Neuronal stem cell (in vitro differentiated cells): ENCODE measurements around the gene CERS5.

Source experiments
- DNase-seq: peaks from one replicate; pipeline ENCODE4 v3.0.0-alpha.2; 2013; ENCODE audit warnings: low spot score
- H2AFZ ChIP-seq: one replicate; pipeline ENCODE4 v1.6.1; 2013; ENCODE audit warnings: mild to moderate bottlenecking, low read length, inconsistent platforms
- H2AK5ac ChIP-seq: 2 replicates; pipeline ENCODE4 v1.6.1; 2013; ENCODE audit warnings: low read depth, mild to moderate bottlenecking, inconsistent platforms, low read length, moderate library complexity, mixed read lengths
- H2BK120ac ChIP-seq: 2 replicates; pipeline ENCODE4 v1.6.1; 2013; ENCODE audit warnings: low read depth, mild to moderate bottlenecking, inconsistent platforms, low read length, moderate library complexity, mixed read lengths
- H2BK12ac ChIP-seq: one replicate; pipeline ENCODE4 v1.6.1; 2013; ENCODE audit warnings: low read length, inconsistent platforms
- H2BK15ac ChIP-seq: 2 replicates; pipeline ENCODE4 v1.6.1; 2013; ENCODE audit warnings: mild to moderate bottlenecking, low read length, inconsistent platforms, mixed read lengths
- H2BK5ac ChIP-seq: one replicate; pipeline ENCODE4 v1.6.1; 2013; ENCODE audit warnings: inconsistent platforms, mild to moderate bottlenecking, low read length, moderate library complexity
- H3K14ac ChIP-seq: one replicate; pipeline ENCODE4 v1.6.1; 2013; ENCODE audit warnings: low read length, inconsistent platforms
- H3K18ac ChIP-seq: 2 replicates; pipeline ENCODE4 v1.6.1; 2013; ENCODE audit warnings: low read length, inconsistent platforms
- H3K23ac ChIP-seq: 2 replicates; pipeline ENCODE4 v1.6.1; 2013; ENCODE audit warnings: low read depth, mild to moderate bottlenecking, mixed read lengths, low read length, inconsistent platforms; ENCODE audit not compliant: poor library complexity
- H3K27ac ChIP-seq: replicated peaks from 3 replicates; pipeline ENCODE4 v1.5.1; 2013; ENCODE audit warnings: low read length, inconsistent platforms
- H3K27me3 ChIP-seq, 3 experiments: 2 replicates each; pipeline ENCODE4 v1.6.1; 2013; ENCODE audit warnings: low read length in 3 of 3, mild to moderate bottlenecking in 2 of 3, inconsistent platforms in 1 of 3, low read depth in 1 of 3, mixed read lengths in 1 of 3, moderate library complexity in 1 of 3; ENCODE audit not compliant: control insufficient read depth in 3 of 3, insufficient read depth in 3 of 3
- H3K36me3 ChIP-seq, 2 donors: replicated peaks in 1 of 2; 2 replicates each; pipeline ENCODE4 v1.6.1; 2013; ENCODE audit warnings: low read length in 2 of 2; ENCODE audit not compliant: control insufficient read depth in 2 of 2, insufficient read depth in 2 of 2
- H3K4ac ChIP-seq: 2 replicates; pipeline ENCODE4 v1.6.1; 2013; ENCODE audit warnings: inconsistent platforms, mild to moderate bottlenecking, low read length, moderate library complexity
- H3K4me1 ChIP-seq, 2 donors: 1 replicate in 1 of 2; 2 replicates in 1 of 2; pipeline ENCODE4 v1.6.1; 2013; ENCODE audit warnings: low read length in 2 of 2, low read depth in 1 of 2; ENCODE audit not compliant: control insufficient read depth in 2 of 2, insufficient read depth in 1 of 2
- H3K4me2 ChIP-seq: one replicate; pipeline ENCODE4 v1.6.1; 2013; ENCODE audit warnings: mild to moderate bottlenecking, low read length, inconsistent platforms; ENCODE audit not compliant: insufficient read depth, poor library complexity, severe bottlenecking
- H3K4me3 ChIP-seq, 2 donors: 2 replicates each; pipeline ENCODE4 v1.5.1; 2013; ENCODE audit warnings: low read length in 2 of 2, mild to moderate bottlenecking in 2 of 2, inconsistent platforms in 1 of 2, moderate library complexity in 1 of 2
- H3K79me1 ChIP-seq: one replicate; pipeline ENCODE4 v1.6.1; 2013; ENCODE audit warnings: low read depth, mild to moderate bottlenecking, inconsistent platforms, low read length, moderate library complexity
- H3K9ac ChIP-seq: one replicate; pipeline ENCODE4 v1.6.1; 2013; ENCODE audit warnings: mild to moderate bottlenecking, low read depth, low read length, inconsistent platforms; ENCODE audit not compliant: poor library complexity
- H3K9me3 ChIP-seq, 2 donors: replicated peaks in 1 of 2; 2 replicates each; pipeline versions ENCODE3 to v1.6.1; 2013; ENCODE audit warnings: low read length in 2 of 2, mild to moderate bottlenecking in 2 of 2, inconsistent platforms in 1 of 2, low read depth in 1 of 2, mixed read lengths in 1 of 2, moderate library complexity in 1 of 2; ENCODE audit not compliant: control insufficient read depth in 2 of 2, insufficient read depth in 1 of 2
- H4K8ac ChIP-seq: one replicate; pipeline ENCODE4 v1.6.1; 2013; ENCODE audit warnings: low read depth, mild to moderate bottlenecking, inconsistent platforms, low read length, moderate library complexity
- H4K91ac ChIP-seq: one replicate; pipeline ENCODE4 v1.6.1; 2013; ENCODE audit warnings: low read length, low read depth, mild to moderate bottlenecking, inconsistent platforms; ENCODE audit not compliant: poor library complexity
- WGBS, 2 donors: extraction: QIAGEN DNeasy Blood & Tissue Kit; methylation state at CpG; one replicate each; pipeline ENCODE4 v1.1.7; 2013; ENCODE audit warnings: missing lambda C conversion rate in 2 of 2, mixed read lengths in 1 of 2; ENCODE audit not compliant: insufficient read length in 2 of 2, insufficient replicate concordance in 1 of 2; ENCODE audit errors: extremely low coverage in 2 of 2; 5-methylcytosine and 5-hydroxymethylcytosine counted together

The CERS5 gene

DNA sequence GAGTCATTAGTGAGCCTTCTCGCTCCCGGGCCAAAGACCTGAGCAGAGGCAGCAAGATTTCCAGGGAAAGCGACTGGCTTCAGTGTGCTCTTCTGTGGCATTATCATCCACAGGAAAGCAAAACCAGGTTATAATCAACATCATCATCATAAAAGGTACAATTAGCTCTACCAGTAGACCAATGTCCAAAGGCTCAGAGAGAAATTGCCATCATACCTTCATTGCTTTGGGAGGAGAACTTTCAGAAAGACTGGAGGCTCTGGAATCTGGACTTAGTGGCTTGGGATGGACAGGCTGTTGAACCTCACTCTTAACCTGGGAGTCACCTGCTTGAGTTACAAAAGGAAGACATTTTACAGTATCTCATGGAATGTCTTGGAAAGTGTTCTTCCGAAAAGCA, 25.1 kb upstream of the CERS5 start:
- no peak overlapping the region for H2BK12ac ChIP-seq
- H3K36me3 ChIP-seq, result peaks cover 2 to 62% of the 10 kb centered on the region in 2 donors
- no peaks in the 10 kb centered on the region for H3K79me1 ChIP-seq
- H2BK120ac ChIP-seq, result no peak overlapping the region
- no peak for DNase-seq
- H3K18ac ChIP-seq, result no peak overlapping the region
- no peak overlapping the region for H3K4me3 ChIP-seq
- no peak overlapping the region for H3K23ac ChIP-seq
- H2BK15ac ChIP-seq, result no peak overlapping the region
- no peaks in the 10 kb centered on the region for H3K27me3 ChIP-seq
- no peaks in the 10 kb centered on the region for H3K4me1 ChIP-seq
- no peak overlapping the region for H4K8ac ChIP-seq
- no peak overlapping the region for H3K14ac ChIP-seq
- H3K9me3 ChIP-seq, result no peaks in the 10 kb centered on the region
- H3K9ac ChIP-seq, result no peak overlapping the region
- no peak overlapping the region for H3K4ac ChIP-seq
- no CpG with 5 or more reads among the region's 4 CpGs for WGBS, 2 donors
- H3K4me2 ChIP-seq, result no peak overlapping the region
- no peak overlapping the region for H2AK5ac ChIP-seq
- H4K91ac ChIP-seq, result no peak overlapping the region
- no peak overlapping the region for H2AFZ ChIP-seq
- no peak overlapping the region for H3K27ac ChIP-seq
- no peak overlapping the region for H2BK5ac ChIP-seq

DNA sequence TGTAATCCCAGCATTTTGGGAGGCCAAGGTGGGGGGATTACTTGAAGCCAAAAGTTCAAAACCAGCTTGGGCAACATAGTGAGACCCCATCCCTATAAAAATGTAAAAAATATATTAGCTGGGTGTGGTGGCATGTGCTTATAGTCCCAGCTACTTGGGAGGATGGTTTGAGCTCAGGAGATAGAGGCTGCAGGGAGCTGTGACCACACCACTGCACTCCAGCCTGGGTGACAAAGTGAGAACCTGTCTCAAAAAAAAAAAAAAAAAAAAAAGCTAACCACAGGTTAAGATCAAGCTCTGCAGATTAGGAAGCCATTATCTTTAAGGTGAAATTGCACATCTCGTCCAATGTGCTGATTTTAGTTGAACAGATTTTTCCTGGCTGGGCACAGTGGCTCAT, 23.7 kb upstream of the CERS5 start:
- Histone ChIP-seq H3K27me3 (no peaks in the 10 kb centered on the region), H2BK12ac (no peak overlapping the region), H2BK5ac (no peak overlapping the region), H3K14ac (no peak overlapping the region), H3K36me3 (peaks cover 2 to 49% of the 10 kb centered on the region in 2 donors), H3K9ac (no peak overlapping the region), H2AK5ac (no peak overlapping the region), H3K4ac (no peak overlapping the region), H4K8ac (no peak overlapping the region), H4K91ac (no peak overlapping the region), H3K23ac (no peak overlapping the region), H3K79me1 (no peaks in the 10 kb centered on the region), H3K18ac (no peak overlapping the region), H3K27ac (no peak overlapping the region), H3K4me1 (no peaks in the 10 kb centered on the region), H3K9me3 (no peaks in the 10 kb centered on the region), H2AFZ (no peak overlapping the region), H3K4me3 (no peak overlapping the region), H2BK15ac (no peak overlapping the region), H3K4me2 (no peak overlapping the region), H2BK120ac (no peak overlapping the region)
- WGBS, 2 donors, result no CpG with 5 or more reads among the region's 1 CpG
- no peak for DNase-seq

DNA sequence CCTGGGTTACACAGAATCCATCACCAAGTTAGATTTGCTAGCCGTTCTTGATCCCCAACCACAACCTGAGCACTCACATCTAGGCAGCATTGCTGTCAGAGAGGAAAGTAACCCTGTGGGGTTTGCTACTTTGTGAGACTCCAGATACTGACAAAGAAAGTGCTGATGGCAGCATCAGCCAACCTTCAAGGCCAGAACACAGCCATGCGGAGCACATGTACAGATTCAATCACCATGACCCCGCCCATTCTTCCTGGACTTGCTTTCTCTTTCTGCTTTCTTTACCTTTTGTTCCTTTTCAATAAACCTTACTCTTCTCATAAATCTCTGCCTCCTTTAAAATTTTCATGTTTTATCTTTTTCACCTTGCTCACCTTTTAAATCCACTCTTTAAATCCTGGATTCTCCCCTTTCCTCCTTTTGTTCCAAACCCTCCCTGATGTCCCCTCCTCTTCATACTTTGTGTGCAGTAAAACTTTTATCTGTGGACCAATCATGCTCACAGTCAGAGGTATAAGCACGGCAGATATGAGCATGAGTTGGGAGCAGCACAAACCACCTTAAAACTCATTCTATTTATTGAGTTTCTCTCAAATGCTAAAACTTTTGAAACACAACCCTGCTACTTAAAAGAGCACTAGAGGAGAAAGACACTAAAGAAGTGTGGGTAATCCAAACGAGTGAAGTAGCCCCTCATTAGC, 21.9 kb upstream of the CERS5 start:
- Histone ChIP-seq H2AK5ac (no peak overlapping the region), H2BK120ac (no peak overlapping the region), H3K4me2 (no peak overlapping the region), H3K9ac (no peak overlapping the region), H2BK5ac (no peak overlapping the region), H3K14ac (no peak overlapping the region), H3K27me3 (no peaks in the 10 kb centered on the region), H3K9me3 (no peaks in the 10 kb centered on the region), H3K4me3 (no peak overlapping the region), H4K91ac (no peak overlapping the region), H3K4ac (no peak overlapping the region), H3K23ac (no peak overlapping the region), H2BK12ac (no peak overlapping the region), H3K4me1 (no peaks in the 10 kb centered on the region), H2BK15ac (no peak overlapping the region), H3K18ac (no peak overlapping the region), H3K79me1 (no peaks in the 10 kb centered on the region), H3K27ac (no peak overlapping the region), H3K36me3 (peaks cover 2 to 42% of the 10 kb centered on the region in 2 donors), H4K8ac (no peak overlapping the region), H2AFZ (no peak overlapping the region)
- no CpG with 5 or more reads among the region's 5 CpGs for WGBS, 2 donors
- no peak for DNase-seq

DNA sequence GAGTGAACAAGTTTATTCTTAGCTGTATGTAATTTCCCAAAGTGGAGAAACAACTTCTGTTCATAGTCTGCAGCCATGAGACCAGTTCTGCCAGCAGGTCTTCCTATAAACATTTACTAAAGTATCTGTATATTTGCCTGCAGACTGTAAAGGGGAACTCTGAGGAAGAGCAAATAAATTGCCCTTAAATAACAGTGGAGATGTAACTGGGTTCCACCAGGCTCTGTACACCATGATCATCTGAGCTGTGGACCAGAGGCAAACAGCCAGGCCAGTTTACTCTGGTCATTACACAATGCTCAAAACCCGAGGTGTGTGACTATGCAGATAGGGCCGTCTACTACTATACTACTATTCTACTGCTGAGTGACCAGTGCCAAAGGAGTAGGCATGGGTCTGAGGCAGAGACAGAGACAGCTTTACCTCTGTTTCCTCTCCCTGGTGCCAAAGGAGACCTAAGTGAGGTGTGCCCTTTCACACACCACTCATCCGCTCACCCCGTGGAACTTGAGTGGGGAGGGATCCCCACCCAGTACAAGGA, 21.1 kb upstream of the CERS5 start:
- Histone ChIP-seq H4K8ac (no peak overlapping the region), H3K4ac (peak overlapping the region; percentile 72), H3K14ac (no peak overlapping the region), H2AK5ac (no peak overlapping the region), H2BK15ac (no peak overlapping the region), H3K9me3 (no peaks in the 10 kb centered on the region), H2AFZ (no peak overlapping the region), H3K27me3 (no peaks in the 10 kb centered on the region), H3K9ac (no peak overlapping the region), H3K27ac (no peak overlapping the region), H4K91ac (no peak overlapping the region), H3K36me3 (peaks cover 2 to 44% of the 10 kb centered on the region in 2 donors), H3K4me2 (no peak overlapping the region), H2BK120ac (no peak overlapping the region), H2BK5ac (no peak overlapping the region), H3K18ac (peak overlapping the region; percentile 8), H3K4me1 (no peaks in the 10 kb centered on the region), H3K4me3 (no peak overlapping the region), H3K23ac (no peak overlapping the region), H3K79me1 (no peaks in the 10 kb centered on the region), H2BK12ac (no peak overlapping the region)
- no CpG with 5 or more reads among the region's 4 CpGs for WGBS, 2 donors
- no peak for DNase-seq
